Measurements from ENCODE around the gene RBM10. TPM values are rescaled to one million over a fixed set of nuclear protein-coding genes. Genes with fewer than 3 reads are reported as not detected.

Gene RBM10
- total and polyA plus RNA-seq, 9 of the 15 experiments (the other 6 are each of a cell fraction or from before 2014, with no cell fraction given): 1.1 to 61.7 (median 31.5) TPM

GRCh38 chrX:47193475-47194193, 48.6 kb downstream of the RBM10 start, which contains the start of gene UBA1 (continued):
- peak; percentile 74 to 89 (median 80) for TF ChIP-seq CTCF (IDR thresholded peaks at IDR 0.05 in 2 of 3, conservative IDR thresholded peaks at IDR 0.05 in 1 of 3; ENCODE audit: insufficient read depth in 2 of 3, low read depth in 1 of 3, low read length in 3 of 3)
- TF ChIP-seq HBP1 (CRISPR knock-in tag; IDR thresholded peaks at IDR 0.05): no peak
- no peak for TF ChIP-seq THRA (IDR thresholded peaks at IDR 0.05)
- TF ChIP-seq RUNX1 (IDR thresholded peaks at IDR 0.05; ENCODE audit: low read depth): no peak
- TF ChIP-seq CTCFL (IDR thresholded peaks at IDR 0.05; ENCODE audit: borderline replicate concordance, insufficient read depth, low read depth, low read length, poor library complexity, severe bottlenecking): no peak
- no peak; a peak in 1 of 4 replicates for TF ChIP-seq UBTF (IDR thresholded peaks at IDR 0.05; ENCODE audit: borderline replicate concordance in 1 of 2, low read depth in 2 of 2, low read length in 2 of 2)
- TF ChIP-seq MAZ (CRISPR knock-in tag; conservative IDR thresholded peaks at IDR 0.05 in 1 of 2, IDR thresholded peaks at IDR 0.05 in 1 of 2): peak in 1 of 2 experiments; percentile 24; a peak in 1 of 4 replicates
- TF ChIP-seq LEF1 (IDR thresholded peaks at IDR 0.05): no peak
